Measurements from ENCODE around the gene PIK3R6. TPM values are rescaled to one million over a fixed set of nuclear protein-coding genes. Genes with fewer than 3 reads are reported as not detected.

Gene PIK3R6
- total and polyA plus RNA-seq, 10 of the 15 experiments (the other 5 are each of a cell fraction or from before 2014, with no cell fraction given), result 6.7 to 146 (median 68.2) TPM

DNA sequence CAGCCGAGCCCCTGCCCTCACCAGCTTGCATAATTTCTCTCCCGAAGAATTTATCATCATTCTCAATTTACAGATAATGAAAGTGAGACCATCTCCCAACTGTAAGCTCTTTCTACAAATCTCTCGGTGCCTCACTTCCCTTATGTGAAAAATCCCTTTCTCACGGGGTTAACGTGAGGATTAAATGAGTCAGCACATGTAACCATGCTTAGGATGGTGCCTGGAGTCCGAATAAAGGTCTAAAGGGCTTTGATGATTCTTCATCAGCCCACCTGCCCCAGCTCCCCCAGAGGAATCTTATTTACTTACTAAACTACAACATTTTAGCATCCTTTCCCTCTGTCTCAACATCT lies 24.8 kb upstream of the PIK3R6 start (continued):
- TF ChIP-seq, protein P1, sequence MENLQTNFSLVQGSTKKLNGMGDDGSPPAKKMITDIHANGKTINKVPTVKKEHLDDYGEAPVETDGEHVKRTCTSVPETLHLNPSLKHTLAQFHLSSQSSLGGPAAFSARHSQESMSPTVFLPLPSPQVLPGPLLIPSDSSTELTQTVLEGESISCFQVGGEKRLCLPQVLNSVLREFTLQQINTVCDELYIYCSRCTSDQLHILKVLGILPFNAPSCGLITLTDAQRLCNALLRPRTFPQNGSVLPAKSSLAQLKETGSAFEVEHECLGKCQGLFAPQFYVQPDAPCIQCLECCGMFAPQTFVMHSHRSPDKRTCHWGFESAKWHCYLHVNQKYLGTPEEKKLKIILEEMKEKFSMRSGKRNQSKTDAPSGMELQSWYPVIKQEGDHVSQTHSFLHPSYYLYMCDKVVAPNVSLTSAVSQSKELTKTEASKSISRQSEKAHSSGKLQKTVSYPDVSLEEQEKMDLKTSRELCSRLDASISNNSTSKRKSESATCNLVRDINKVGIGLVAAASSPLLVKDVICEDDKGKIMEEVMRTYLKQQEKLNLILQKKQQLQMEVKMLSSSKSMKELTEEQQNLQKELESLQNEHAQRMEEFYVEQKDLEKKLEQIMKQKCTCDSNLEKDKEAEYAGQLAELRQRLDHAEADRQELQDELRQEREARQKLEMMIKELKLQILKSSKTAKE (IDR thresholded peaks at IDR 0.05; ENCODE audit: low read depth, poor library complexity, severe bottlenecking), result peak; percentile 58
- TF ChIP-seq POLR2A (IDR thresholded peaks at IDR 0.05; ENCODE audit: low read depth, low read length), result no peak
- peak; percentile 42; the same call in 1 of the 2 replicates for TF ChIP-seq MEF2A (IDR thresholded peaks at IDR 0.05; ENCODE audit: insufficient read depth, low read depth, low read length)
- no peak for TF ChIP-seq EGR1 (IDR thresholded peaks at IDR 0.05; ENCODE audit: borderline replicate concordance in 1 of 2, low read depth in 2 of 2, low read length in 2 of 2)
- no peak for TF ChIP-seq PML (IDR thresholded peaks at IDR 0.05; ENCODE audit: low read length)
- no peak for TF ChIP-seq SMARCA5 (IDR thresholded peaks at IDR 0.05)
- peak; percentile 31; the same call in 1 of the 2 replicates for TF ChIP-seq MTA3 (IDR thresholded peaks at IDR 0.05; ENCODE audit: borderline replicate concordance, low read length)
- TF ChIP-seq, protein P2, sequence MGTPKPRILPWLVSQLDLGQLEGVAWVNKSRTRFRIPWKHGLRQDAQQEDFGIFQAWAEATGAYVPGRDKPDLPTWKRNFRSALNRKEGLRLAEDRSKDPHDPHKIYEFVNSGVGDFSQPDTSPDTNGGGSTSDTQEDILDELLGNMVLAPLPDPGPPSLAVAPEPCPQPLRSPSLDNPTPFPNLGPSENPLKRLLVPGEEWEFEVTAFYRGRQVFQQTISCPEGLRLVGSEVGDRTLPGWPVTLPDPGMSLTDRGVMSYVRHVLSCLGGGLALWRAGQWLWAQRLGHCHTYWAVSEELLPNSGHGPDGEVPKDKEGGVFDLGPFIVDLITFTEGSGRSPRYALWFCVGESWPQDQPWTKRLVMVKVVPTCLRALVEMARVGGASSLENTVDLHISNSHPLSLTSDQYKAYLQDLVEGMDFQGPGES (IDR thresholded peaks at IDR 0.05), result no peak
- TF ChIP-seq, protein P3, sequence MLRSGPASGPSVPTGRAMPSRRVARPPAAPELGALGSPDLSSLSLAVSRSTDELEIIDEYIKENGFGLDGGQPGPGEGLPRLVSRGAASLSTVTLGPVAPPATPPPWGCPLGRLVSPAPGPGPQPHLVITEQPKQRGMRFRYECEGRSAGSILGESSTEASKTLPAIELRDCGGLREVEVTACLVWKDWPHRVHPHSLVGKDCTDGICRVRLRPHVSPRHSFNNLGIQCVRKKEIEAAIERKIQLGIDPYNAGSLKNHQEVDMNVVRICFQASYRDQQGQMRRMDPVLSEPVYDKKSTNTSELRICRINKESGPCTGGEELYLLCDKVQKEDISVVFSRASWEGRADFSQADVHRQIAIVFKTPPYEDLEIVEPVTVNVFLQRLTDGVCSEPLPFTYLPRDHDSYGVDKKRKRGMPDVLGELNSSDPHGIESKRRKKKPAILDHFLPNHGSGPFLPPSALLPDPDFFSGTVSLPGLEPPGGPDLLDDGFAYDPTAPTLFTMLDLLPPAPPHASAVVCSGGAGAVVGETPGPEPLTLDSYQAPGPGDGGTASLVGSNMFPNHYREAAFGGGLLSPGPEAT (IDR thresholded peaks at IDR 0.05; ENCODE audit: low read depth), result peak; percentile 86
- no peak for TF ChIP-seq STAT1 (conservative IDR thresholded peaks at IDR 0.05)
- TF ChIP-seq ZNF622 (IDR thresholded peaks at IDR 0.05), result no peak
- no peak for TF ChIP-seq SREBF1 (IDR thresholded peaks at IDR 0.05; ENCODE audit: low read length)
- TF ChIP-seq, protein P4, sequence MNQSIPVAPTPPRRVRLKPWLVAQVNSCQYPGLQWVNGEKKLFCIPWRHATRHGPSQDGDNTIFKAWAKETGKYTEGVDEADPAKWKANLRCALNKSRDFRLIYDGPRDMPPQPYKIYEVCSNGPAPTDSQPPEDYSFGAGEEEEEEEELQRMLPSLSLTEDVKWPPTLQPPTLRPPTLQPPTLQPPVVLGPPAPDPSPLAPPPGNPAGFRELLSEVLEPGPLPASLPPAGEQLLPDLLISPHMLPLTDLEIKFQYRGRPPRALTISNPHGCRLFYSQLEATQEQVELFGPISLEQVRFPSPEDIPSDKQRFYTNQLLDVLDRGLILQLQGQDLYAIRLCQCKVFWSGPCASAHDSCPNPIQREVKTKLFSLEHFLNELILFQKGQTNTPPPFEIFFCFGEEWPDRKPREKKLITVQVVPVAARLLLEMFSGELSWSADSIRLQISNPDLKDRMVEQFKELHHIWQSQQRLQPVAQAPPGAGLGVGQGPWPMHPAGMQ (IDR thresholded peaks at IDR 0.05; ENCODE audit: borderline replicate concordance), result no peak
- TF ChIP-seq ESRRA (IDR thresholded peaks at IDR 0.05; ENCODE audit: low read length), result no peak
- no peak for TF ChIP-seq YBX1 (IDR thresholded peaks at IDR 0.05)
- TF ChIP-seq, protein P5, sequence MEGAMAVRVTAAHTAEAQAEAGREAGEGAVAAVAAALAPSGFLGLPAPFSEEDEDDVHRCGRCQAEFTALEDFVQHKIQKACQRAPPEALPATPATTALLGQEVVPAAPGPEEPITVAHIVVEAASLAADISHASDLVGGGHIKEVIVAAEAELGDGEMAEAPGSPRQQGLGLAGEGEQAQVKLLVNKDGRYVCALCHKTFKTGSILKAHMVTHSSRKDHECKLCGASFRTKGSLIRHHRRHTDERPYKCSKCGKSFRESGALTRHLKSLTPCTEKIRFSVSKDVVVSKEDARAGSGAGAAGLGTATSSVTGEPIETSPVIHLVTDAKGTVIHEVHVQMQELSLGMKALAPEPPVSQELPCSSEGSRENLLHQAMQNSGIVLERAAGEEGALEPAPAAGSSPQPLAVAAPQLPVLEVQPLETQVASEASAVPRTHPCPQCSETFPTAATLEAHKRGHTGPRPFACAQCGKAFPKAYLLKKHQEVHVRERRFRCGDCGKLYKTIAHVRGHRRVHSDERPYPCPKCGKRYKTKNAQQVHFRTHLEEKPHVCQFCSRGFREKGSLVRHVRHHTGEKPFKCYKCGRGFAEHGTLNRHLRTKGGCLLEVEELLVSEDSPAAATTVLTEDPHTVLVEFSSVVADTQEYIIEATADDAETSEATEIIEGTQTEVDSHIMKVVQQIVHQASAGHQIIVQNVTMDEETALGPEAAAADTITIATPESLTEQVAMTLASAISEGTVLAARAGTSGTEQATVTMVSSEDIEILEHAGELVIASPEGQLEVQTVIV (IDR thresholded peaks at IDR 0.05; ENCODE audit: borderline replicate concordance, partially characterized antibody), result no peak
- no peak for TF ChIP-seq HCFC1 (IDR thresholded peaks at IDR 0.05; ENCODE audit: low read length)
- peak; percentile 45; the same call in 1 of the 2 replicates for TF ChIP-seq BACH1 (IDR thresholded peaks at IDR 0.05; ENCODE audit: borderline replicate concordance)
- TF ChIP-seq WRNIP1 (IDR thresholded peaks at IDR 0.05; ENCODE audit: borderline replicate concordance, low read depth, low read length), result no peak
- TF ChIP-seq EED (IDR thresholded peaks at IDR 0.05; ENCODE audit: low read depth), result peak; percentile 95
- no peak for TF ChIP-seq TBL1XR1 (IDR thresholded peaks at IDR 0.05; ENCODE audit: low read depth, low read length)
- peak; percentile 57; the same call in 1 of the 2 replicates for TF ChIP-seq MTA2 (IDR thresholded peaks at IDR 0.05; ENCODE audit: low read depth)

All from GM12878 (cell line).